Liver (tissue), 9 donors: ENCODE results near the gene PEAK1. TPM values are rescaled to one million over a fixed set of nuclear protein-coding genes. Genes with fewer than 3 reads are reported as not detected.
A peak's percentile ranks its signal among the peaks of the same experiment; 100 is the strongest.

Experiments used
- DNase-seq: peaks from one replicate; pipeline ENCODE4 v3.0.0-alpha.2; 2017; ENCODE audit warnings: low spot score
- H3K27ac ChIP-seq, 2 donors: one replicate each; pipeline ENCODE4 v1.7.0; 2013; ENCODE audit warnings: inconsistent platforms in 2 of 2, low read length in 2 of 2, control low read depth in 1 of 2, low read depth in 1 of 2, mild to moderate bottlenecking in 1 of 2
- H3K27me3 ChIP-seq, 4 donors: one replicate each; pipeline versions ENCODE4 v1.6.1 to v1.7.0; 2013; ENCODE audit warnings: low read length in 3 of 4, inconsistent platforms in 1 of 4, mild to moderate bottlenecking in 1 of 4, moderate library complexity in 1 of 4; ENCODE audit not compliant: control insufficient read depth in 4 of 4, insufficient read depth in 4 of 4
- H3K36me3 ChIP-seq, 4 donors: one replicate each; pipeline versions ENCODE4 v1.6.1 to v1.7.0; 2013; ENCODE audit warnings: low read length in 3 of 4, mild to moderate bottlenecking in 3 of 4, low read depth in 1 of 4, moderate library complexity in 1 of 4; ENCODE audit not compliant: control insufficient read depth in 4 of 4, insufficient read depth in 3 of 4
- H3K4me1 ChIP-seq, 4 donors: one replicate each; pipeline versions ENCODE4 v1.6.1 to v1.7.0; 2013; ENCODE audit warnings: low read length in 3 of 4, mild to moderate bottlenecking in 3 of 4, moderate library complexity in 1 of 4; ENCODE audit not compliant: control insufficient read depth in 4 of 4, insufficient read depth in 4 of 4
- H3K4me3 ChIP-seq, 3 donors: one replicate each; pipeline versions ENCODE4 v1.6.1 to v1.7.0; 2013; ENCODE audit warnings: low read length in 3 of 3, control low read depth in 1 of 3, low read depth in 1 of 3, mild to moderate bottlenecking in 1 of 3
- H3K9ac ChIP-seq, 2 donors: one replicate each; pipeline ENCODE4 v1.7.0; 2013; ENCODE audit warnings: low read length in 2 of 2, mild to moderate bottlenecking in 2 of 2, moderate library complexity in 2 of 2, control low read depth in 1 of 2, low read depth in 1 of 2
- H3K9me3 ChIP-seq, 4 donors: one replicate each; pipeline versions ENCODE4 v1.6.1 to v1.7.0; 2013; ENCODE audit warnings: low read length in 3 of 4; ENCODE audit not compliant: control insufficient read depth in 4 of 4
- ATF3 ChIP-seq: IDR thresholded peaks from 2 replicates; pipeline ENCODE4 v1.6.1; 2016; ENCODE audit warnings: antibody characterized with exemption
- CTCF ChIP-seq: fragments of 150-350 bp; IDR thresholded peaks from 2 replicates; pipeline ENCODE4 v1.5.1; 2017; ENCODE audit warnings: improper control_type of control experiment, low read depth, low read length; ENCODE audit not compliant: missing input control
- EGR1 ChIP-seq, 2 donors: IDR thresholded peaks; 2 replicates each; pipeline ENCODE4 v1.6.1; 2016 to 2018; ENCODE audit warnings: antibody characterized with exemption in 2 of 2, low read depth in 2 of 2
- FOXA1 ChIP-seq: IDR thresholded peaks from 2 replicates; pipeline ENCODE4 v1.6.1; 2016; ENCODE audit warnings: antibody characterized with exemption
- FOXA2 ChIP-seq: IDR thresholded peaks from 2 replicates; pipeline ENCODE4 v1.6.1; 2016; ENCODE audit warnings: antibody characterized with exemption
- GABPA ChIP-seq, 2 donors: IDR thresholded peaks in 1 of 2; conservative IDR thresholded peaks in 1 of 2; 2 replicates each; pipeline ENCODE4 v1.6.1; 2016; ENCODE audit warnings: antibody characterized with exemption in 2 of 2, mild to moderate bottlenecking in 1 of 2, moderate library complexity in 1 of 2
- HNF4A ChIP-seq, 2 donors: conservative IDR thresholded peaks; 2 replicates each; pipeline ENCODE4 v1.6.1; 2016; ENCODE audit warnings: antibody characterized with exemption in 2 of 2, mild to moderate bottlenecking in 2 of 2
- HNF4G ChIP-seq: IDR thresholded peaks from 2 replicates; pipeline ENCODE4 v1.6.1; 2016; ENCODE audit warnings: antibody characterized with exemption
- JUND ChIP-seq, 2 donors: IDR thresholded peaks; 2 replicates each; pipeline ENCODE4 v1.6.1; 2016; ENCODE audit warnings: antibody characterized with exemption in 2 of 2
- NR2F2 ChIP-seq: IDR thresholded peaks from 2 replicates; pipeline ENCODE4 v1.6.1; 2016; ENCODE audit warnings: antibody characterized with exemption
- RAD21 ChIP-seq, 2 donors: IDR thresholded peaks; 2 replicates each; pipeline ENCODE4 v1.6.1; 2016; ENCODE audit warnings: antibody characterized with exemption in 2 of 2, mild to moderate bottlenecking in 2 of 2
- REST ChIP-seq: IDR thresholded peaks from 2 replicates; pipeline ENCODE4 v1.6.1; 2016; ENCODE audit warnings: antibody characterized with exemption, mild to moderate bottlenecking
- RXRA ChIP-seq, 2 donors: IDR thresholded peaks; 2 replicates each; pipeline ENCODE4 v1.6.1; 2017 to 2018; ENCODE audit warnings: antibody characterized with exemption in 2 of 2, mild to moderate bottlenecking in 1 of 2
- SP1 ChIP-seq: IDR thresholded peaks from 2 replicates; pipeline ENCODE4 v1.6.1; 2018; ENCODE audit warnings: antibody characterized with exemption, mild to moderate bottlenecking
- TAF1 ChIP-seq: conservative IDR thresholded peaks from 2 replicates; pipeline ENCODE4 v1.6.1; 2016; ENCODE audit warnings: antibody characterized with exemption, mild to moderate bottlenecking
- YY1 ChIP-seq: IDR thresholded peaks from 2 replicates; pipeline ENCODE4 v1.6.1; 2016; ENCODE audit warnings: antibody characterized with exemption, mild to moderate bottlenecking
- ZBTB33 ChIP-seq: IDR thresholded peaks from 2 replicates; pipeline ENCODE4 v1.6.1; 2016; ENCODE audit warnings: antibody characterized with exemption
- WGBS: extraction: QIAGEN DNeasy Blood & Tissue Kit; methylation state at CpG from one replicate; pipeline ENCODE4 v1.1.7; 2013; 5-methylcytosine and 5-hydroxymethylcytosine counted together
- polyA plus RNA-seq, 2 donors: library from polyadenylated mRNA; stranded (reverse) in 1 of 2; unstranded in 1 of 2; fragments of 200-250 nt in 1 of 2; fragments of >200 nt in 1 of 2; fragmentation: Nextera tagmentation in 1 of 2; extraction: Ambion mirVana in 1 of 2; gene quantifications; one replicate each; pipeline versions ENCODE4 v1.2.1 to v1.2.3, GENCODE V29; 2013 to 2015
- total RNA-seq, 2 donors: library from RNA; depleted of rRNA; stranded (reverse); fragments of >200 nt; gene quantifications; one replicate each; pipeline ENCODE4 v1.2.3, GENCODE V29; 2014
- donor health status: healthy.
- donor health status: healthy.
- donor health status: healthy.
- donor health status: healthy.
- donor health status: healthy.

The PEAK1 gene
- total and polyA plus RNA-seq, 4 donors: 1.8 to 14.9 (median 5.8) TPM

GRCh38 chr15:77173487-77173886 lies 246.4 kb downstream of the PEAK1 start:
- Histone ChIP-seq H3K27ac (no peak overlapping the region), H3K4me1 (no peaks in the 10 kb centered on the region), H3K4me3 (no peak overlapping the region), H3K9me3 (no peaks in the 10 kb centered on the region), H3K27me3 (no peaks in the 10 kb centered on the region), H3K9ac (no peak overlapping the region), H3K36me3 (no peaks in the 10 kb centered on the region)
- WGBS: 44% methylated on average over 1 of the region's 1 CpG
- no peak for DNase-seq
- TF ChIP-seq HNF4A (conservative IDR thresholded peaks at IDR 0.05) (peak in 1 of 2 donors; percentile 26), TAF1 (no peak)

- H3K9ac ChIP-seq: no peak overlapping the region
- H3K27me3 ChIP-seq: no peaks in the 10 kb centered on the region
- no peak for TF ChIP-seq RAD21 (IDR thresholded peaks at IDR 0.05)
- no peak for TF ChIP-seq JUND (IDR thresholded peaks at IDR 0.05)
- TF ChIP-seq YY1: no peak
- TF ChIP-seq CTCF: no peak
- no peak for TF ChIP-seq TAF1
- TF ChIP-seq HNF4G: no peak
- TF ChIP-seq GABPA (IDR thresholded peaks at IDR 0.05 in 1 of 2, conservative IDR thresholded peaks at IDR 0.05 in 1 of 2): no peak
- H3K36me3 ChIP-seq: no peaks in the 10 kb centered on the region
- H3K27ac ChIP-seq: no peak overlapping the region
- H3K4me1 ChIP-seq: no peaks in the 10 kb centered on the region
- DNase-seq: no peak
- H3K4me3 ChIP-seq: no peak overlapping the region
- H3K9me3 ChIP-seq: no peaks in the 10 kb centered on the region
- WGBS: 96% methylated on average over 2 of the region's 2 CpGs
These were observed 248.5 kb downstream of the PEAK1 start for GRCh38 chr15:77171221-77171967.

- no peak for DNase-seq
- Histone ChIP-seq H3K9ac (no peak overlapping the region), H3K27me3 (no peaks in the 10 kb centered on the region), H3K27ac (no peak overlapping the region), H3K36me3 (no peaks in the 10 kb centered on the region), H3K4me3 (no peak overlapping the region), H3K9me3 (no peaks in the 10 kb centered on the region), H3K4me1 (peaks cover 0 to 5% (median 2%) of the 10 kb centered on the region in 4 donors)
- 92% methylated on average over 3 of the region's 3 CpGs for WGBS
- TF ChIP-seq ATF3 (no peak), HNF4A (conservative IDR thresholded peaks at IDR 0.05) (no peak), NR2F2 (no peak), RXRA (IDR thresholded peaks at IDR 0.05) (no peak), EGR1 (IDR thresholded peaks at IDR 0.05; ENCODE audit: low read depth in 2 of 2) (no peak), FOXA1 (no peak), JUND (IDR thresholded peaks at IDR 0.05) (no peak), HNF4G (no peak), SP1 (no peak), ZBTB33 (no peak), CTCF (no peak), RAD21 (IDR thresholded peaks at IDR 0.05) (no peak), REST (no peak), YY1 (no peak), GABPA (IDR thresholded peaks at IDR 0.05 in 1 of 2, conservative IDR thresholded peaks at IDR 0.05 in 1 of 2) (no peak), FOXA2 (no peak), TAF1 (no peak)
These were observed 251.3 kb downstream of the PEAK1 start for GRCh38 chr15:77168616-77169015.
